MM.1S (cell line): Measurements from ENCODE around the gene PDE4B.

Experiments used
- CTCF ChIP-seq: fragments of 300-600 bp; sonication (generic); IDR thresholded peaks from 2 replicates; pipeline ENCODE4 v1.5.1; 2016; ENCODE audit warnings: antibody characterized with exemption, low read length, mixed read lengths
- EZH2 ChIP-seq: fragments of 300-600 bp; sonication (generic); optimal IDR thresholded peaks from 2 replicates; pipeline ENCODE3; 2017; ENCODE audit warnings: low read depth, mild to moderate bottlenecking, antibody characterized with exemption, low read length, mixed read lengths
- EZH2phosphoT487 ChIP-seq: fragments of 300-600 bp; sonication (generic); IDR thresholded peaks from 2 replicates; pipeline ENCODE4 v1.6.1; 2018; ENCODE audit warnings: antibody characterized with exemption, low read length

- no peak for TF ChIP-seq CTCF
- TF ChIP-seq EZH2phosphoT487 = no peak
- no peak for TF ChIP-seq EZH2
These were observed 547.2 kb downstream of the PDE4B start for GRCh38 chr1:66339944-66340343.
